Loucy (cell line): ENCODE data around the gene RNASE12.

Experiments
- EZH2phosphoT487 ChIP-seq: fragments of 200-600 bp; IDR thresholded peaks from 2 replicates; pipeline ENCODE4 v1.6.1; 2018; ENCODE audit warnings: antibody characterized with exemption, mild to moderate bottlenecking, moderate library complexity, borderline replicate concordance
- TF ChIP-seq, protein P1 (sequence below): fragments of 200-600 bp; sonication (generic); conservative IDR thresholded peaks from 2 replicates; pipeline ENCODE4 v1.5.1; 2014; ENCODE audit warnings: mild to moderate bottlenecking, antibody characterized with exemption, low read length

DNA sequence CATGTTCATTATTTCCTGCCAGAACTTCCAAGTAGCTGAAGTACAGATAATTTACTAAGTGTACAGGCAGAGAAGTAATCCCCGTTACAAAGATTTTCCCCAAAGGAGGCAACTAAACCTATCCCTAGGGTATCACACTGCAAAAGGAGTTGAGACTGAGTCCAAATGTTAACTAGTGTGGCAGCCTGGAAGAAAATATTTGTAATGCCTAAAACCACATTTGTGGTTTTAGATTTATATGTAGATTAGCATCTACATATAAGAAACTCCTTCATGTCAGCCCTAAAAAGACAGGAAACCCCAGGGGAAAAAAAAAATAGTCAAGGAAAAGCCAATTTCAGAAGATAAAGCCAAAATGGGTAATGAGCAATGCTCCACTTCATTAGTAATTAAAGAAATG, 1.4 kb upstream of the RNASE12 start:
- TF ChIP-seq, protein P1, sequence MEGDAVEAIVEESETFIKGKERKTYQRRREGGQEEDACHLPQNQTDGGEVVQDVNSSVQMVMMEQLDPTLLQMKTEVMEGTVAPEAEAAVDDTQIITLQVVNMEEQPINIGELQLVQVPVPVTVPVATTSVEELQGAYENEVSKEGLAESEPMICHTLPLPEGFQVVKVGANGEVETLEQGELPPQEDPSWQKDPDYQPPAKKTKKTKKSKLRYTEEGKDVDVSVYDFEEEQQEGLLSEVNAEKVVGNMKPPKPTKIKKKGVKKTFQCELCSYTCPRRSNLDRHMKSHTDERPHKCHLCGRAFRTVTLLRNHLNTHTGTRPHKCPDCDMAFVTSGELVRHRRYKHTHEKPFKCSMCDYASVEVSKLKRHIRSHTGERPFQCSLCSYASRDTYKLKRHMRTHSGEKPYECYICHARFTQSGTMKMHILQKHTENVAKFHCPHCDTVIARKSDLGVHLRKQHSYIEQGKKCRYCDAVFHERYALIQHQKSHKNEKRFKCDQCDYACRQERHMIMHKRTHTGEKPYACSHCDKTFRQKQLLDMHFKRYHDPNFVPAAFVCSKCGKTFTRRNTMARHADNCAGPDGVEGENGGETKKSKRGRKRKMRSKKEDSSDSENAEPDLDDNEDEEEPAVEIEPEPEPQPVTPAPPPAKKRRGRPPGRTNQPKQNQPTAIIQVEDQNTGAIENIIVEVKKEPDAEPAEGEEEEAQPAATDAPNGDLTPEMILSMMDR: no peak
- TF ChIP-seq EZH2phosphoT487: no peak
